ENCODE measurements around the gene NKD1. TPM values are rescaled to one million over a fixed set of nuclear protein-coding genes. Genes with fewer than 3 reads are reported as not detected.

The NKD1 gene
- total RNA-seq, 1 donor from 2014 or later: 63.0 TPM

GRCh38 chr16:50612849-50613198 lies 64.6 kb downstream of the NKD1 start:
- DNase-seq (ENCODE audit: low spot score in 2 of 2, unreplicated experiment in 2 of 2): no peak
- no peak overlapping the region for H3K4me3 Mint-ChIP-seq
- TF ChIP-seq CTCF (IDR thresholded peaks at IDR 0.05; ENCODE audit: unreplicated experiment): no peak
- peaks cover 13% of the 10 kb centered on the region for H3K36me3 Mint-ChIP-seq
- no peaks in the 10 kb centered on the region for H3K27me3 Mint-ChIP-seq (ENCODE audit: low read depth)
- peaks cover 50% of the 10 kb centered on the region for H3K4me1 Mint-ChIP-seq
- H3K27ac Mint-ChIP-seq: peak overlapping the region; percentile 86
- no peaks in the 10 kb centered on the region for H3K9me3 Mint-ChIP-seq

GRCh38 chr16:50613281-50613963 lies 65.2 kb downstream of the NKD1 start:
- Mint-ChIP-seq H3K27me3 (ENCODE audit: low read depth) (no peaks in the 10 kb centered on the region), H3K4me1 (peaks cover 50% of the 10 kb centered on the region), H3K9me3 (no peaks in the 10 kb centered on the region), H3K27ac (peak overlapping the region; percentile 86), H3K4me3 (no peak overlapping the region), H3K36me3 (peaks cover 13% of the 10 kb centered on the region)
- no peak for DNase-seq (ENCODE audit: low spot score in 2 of 2, unreplicated experiment in 2 of 2)
- TF ChIP-seq CTCF (IDR thresholded peaks at IDR 0.05; ENCODE audit: unreplicated experiment): no peak

GRCh38 chr16:50613964-50614474 lies 65.8 kb downstream of the NKD1 start:
- H3K27ac Mint-ChIP-seq: peak overlapping the region; percentile 81
- DNase-seq (ENCODE audit: low spot score in 2 of 2, unreplicated experiment in 2 of 2): no peak
- H3K27me3 Mint-ChIP-seq (ENCODE audit: low read depth): no peaks in the 10 kb centered on the region
- H3K4me1 Mint-ChIP-seq: peaks cover 53% of the 10 kb centered on the region
- H3K4me3 Mint-ChIP-seq: no peak overlapping the region
- no peak for TF ChIP-seq CTCF (IDR thresholded peaks at IDR 0.05; ENCODE audit: unreplicated experiment)
- no peaks in the 10 kb centered on the region for H3K9me3 Mint-ChIP-seq
- peaks cover 18% of the 10 kb centered on the region for H3K36me3 Mint-ChIP-seq

GRCh38 chr16:50614955-50615724 lies 66.9 kb downstream of the NKD1 start:
- H3K9me3 Mint-ChIP-seq: no peaks in the 10 kb centered on the region
- TF ChIP-seq CTCF (IDR thresholded peaks at IDR 0.05; ENCODE audit: unreplicated experiment): no peak
- no peak for DNase-seq (ENCODE audit: low spot score in 2 of 2, unreplicated experiment in 2 of 2)
- peak overlapping the region; percentile 4 for H3K27ac Mint-ChIP-seq
- H3K4me3 Mint-ChIP-seq: no peak overlapping the region
- peaks cover 50% of the 10 kb centered on the region for H3K4me1 Mint-ChIP-seq
- peaks cover 20% of the 10 kb centered on the region for H3K36me3 Mint-ChIP-seq
- H3K27me3 Mint-ChIP-seq (ENCODE audit: low read depth): no peaks in the 10 kb centered on the region

- TF ChIP-seq CTCF (IDR thresholded peaks at IDR 0.05; ENCODE audit: unreplicated experiment): no peak
- Mint-ChIP-seq H3K27ac (peak overlapping the region; percentile 21), H3K9me3 (no peaks in the 10 kb centered on the region), H3K4me3 (no peak overlapping the region), H3K4me1 (peaks cover 46% of the 10 kb centered on the region), H3K36me3 (peaks cover 20% of the 10 kb centered on the region), H3K27me3 (ENCODE audit: low read depth) (no peaks in the 10 kb centered on the region)
- DNase-seq (ENCODE audit: low spot score in 2 of 2, unreplicated experiment in 2 of 2): no peak
These were observed 67.7 kb downstream of the NKD1 start for GRCh38 chr16:50615891-50616290.

All from mesothelial cell of epicardium (in vitro differentiated cells).